Prostate gland (tissue), 2 donors: ENCODE results near the gene GBX1.

Source experiments
- POLR2A ChIP-seq: fragments of 450-650 bp; IDR thresholded peaks from one replicate; pipeline ENCODE4 v1.6.1; 2016; ENCODE audit warnings: antibody characterized with exemption, mild to moderate bottlenecking
- POLR2AphosphoS5 ChIP-seq: sonication (generic); formaldehyde crosslinking; IDR thresholded peaks from one replicate; pipeline ENCODE4 v1.6.1; 2017; ENCODE audit warnings: antibody characterized with exemption
- TF ChIP-seq, protein P1 (sequence below), 4 experiments: fragments of 200-600 bp in 2 of 4; fragments of 450-650 bp in 2 of 4; sonication (generic) in 2 of 4; IDR thresholded peaks; 1 replicate in 3 of 4; 2 replicates in 1 of 4; pipeline ENCODE4 v1.5.1; 2016 to 2019; ENCODE audit warnings: antibody characterized with exemption in 4 of 4, mild to moderate bottlenecking in 2 of 4, moderate library complexity in 2 of 4

DNA sequence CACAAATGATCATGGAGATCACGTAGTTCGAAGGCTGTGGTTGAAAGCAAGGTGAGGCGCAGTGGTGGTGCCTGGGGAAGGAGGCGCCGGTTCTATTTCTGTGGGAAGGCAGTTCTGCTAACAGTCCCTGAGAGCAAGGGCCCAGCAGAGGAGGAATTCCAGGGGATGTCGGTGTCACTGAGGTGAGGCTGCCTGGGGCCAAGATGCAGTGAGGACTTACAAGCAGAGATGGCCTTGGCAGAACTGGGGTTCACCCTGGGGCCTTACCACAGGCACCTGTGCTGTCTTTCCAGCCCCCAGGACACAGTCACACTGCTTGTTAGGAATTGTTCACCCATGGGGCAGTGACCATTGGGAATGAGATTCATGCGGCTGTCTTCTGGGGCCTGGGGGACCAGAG lies 26.7 kb downstream of the GBX1 start:
- TF ChIP-seq, protein P1, sequence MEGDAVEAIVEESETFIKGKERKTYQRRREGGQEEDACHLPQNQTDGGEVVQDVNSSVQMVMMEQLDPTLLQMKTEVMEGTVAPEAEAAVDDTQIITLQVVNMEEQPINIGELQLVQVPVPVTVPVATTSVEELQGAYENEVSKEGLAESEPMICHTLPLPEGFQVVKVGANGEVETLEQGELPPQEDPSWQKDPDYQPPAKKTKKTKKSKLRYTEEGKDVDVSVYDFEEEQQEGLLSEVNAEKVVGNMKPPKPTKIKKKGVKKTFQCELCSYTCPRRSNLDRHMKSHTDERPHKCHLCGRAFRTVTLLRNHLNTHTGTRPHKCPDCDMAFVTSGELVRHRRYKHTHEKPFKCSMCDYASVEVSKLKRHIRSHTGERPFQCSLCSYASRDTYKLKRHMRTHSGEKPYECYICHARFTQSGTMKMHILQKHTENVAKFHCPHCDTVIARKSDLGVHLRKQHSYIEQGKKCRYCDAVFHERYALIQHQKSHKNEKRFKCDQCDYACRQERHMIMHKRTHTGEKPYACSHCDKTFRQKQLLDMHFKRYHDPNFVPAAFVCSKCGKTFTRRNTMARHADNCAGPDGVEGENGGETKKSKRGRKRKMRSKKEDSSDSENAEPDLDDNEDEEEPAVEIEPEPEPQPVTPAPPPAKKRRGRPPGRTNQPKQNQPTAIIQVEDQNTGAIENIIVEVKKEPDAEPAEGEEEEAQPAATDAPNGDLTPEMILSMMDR (IDR thresholded peaks at IDR 0.05): no peak
- TF ChIP-seq POLR2AphosphoS5 (no peak), POLR2A (no peak)
